GM19328 (cell line): Measurements from ENCODE around the gene ARSJ.
"Not testable (repeated sequence)": the region's sequence is repeated elsewhere in the genome, so short reads cannot be mapped to it uniquely, and the experiment has no call there.

Experiments used
- ATAC-seq: cut with Tn5 transposase; IDR thresholded peaks from one replicate; pipeline ENCODE4 v1.9.1; 2021; ENCODE audit warnings: mild to moderate bottlenecking, moderate library complexity; ENCODE audit not compliant: unreplicated experiment

The ARSJ gene

GRCh38 chr4:113979148-113979904, at the start of gene ARSJ:
TSS of gene ARSJ (minus strand) at chr4:113979647. CDS start at chr4:113978834, 813 bp downstream.
- no peak for ATAC-seq

- ATAC-seq: no peak
Measured at GRCh38 chr4:114028071-114028470, 48.6 kb upstream of the ARSJ start.

- no peak for ATAC-seq
Measured at GRCh38 chr4:114027596-114027995, 48.1 kb upstream of the ARSJ start.

- no peak for ATAC-seq
Measured at GRCh38 chr4:114026447-114026846, 47.0 kb upstream of the ARSJ start.

GRCh38 chr4:114025176-114025777, 45.8 kb upstream of the ARSJ start:
- peak; percentile 83 for ATAC-seq

- ATAC-seq: no peak
Measured at GRCh38 chr4:114021451-114021850, 42.0 kb upstream of the ARSJ start.

- ATAC-seq: no peak
Measured at GRCh38 chr4:114019969-114020358, 40.5 kb upstream of the ARSJ start.

- ATAC-seq: no peak
Measured at GRCh38 chr4:114019276-114019968, 40.0 kb upstream of the ARSJ start.

- ATAC-seq: no peak
Measured at GRCh38 chr4:114017120-114017917, 37.9 kb upstream of the ARSJ start.

- no peak for ATAC-seq
Measured at GRCh38 chr4:114015444-114015899, 36.0 kb upstream of the ARSJ start.

- ATAC-seq: not testable (repeated sequence)
Measured at GRCh38 chr4:114013201-114013600, 33.8 kb upstream of the ARSJ start.

GRCh38 chr4:114012749-114013148, 33.3 kb upstream of the ARSJ start:
- ATAC-seq: no peak

- no peak for ATAC-seq
Measured at GRCh38 chr4:114005569-114006442, 26.4 kb upstream of the ARSJ start.

- not testable (repeated sequence) for ATAC-seq
Measured at GRCh38 chr4:114004483-114005226, 25.2 kb upstream of the ARSJ start.

- ATAC-seq: no peak
Measured at GRCh38 chr4:113998531-113998930, 19.1 kb upstream of the ARSJ start.

- ATAC-seq: no peak
Measured at GRCh38 chr4:113998079-113998478, 18.6 kb upstream of the ARSJ start.

- no peak for ATAC-seq
Measured at GRCh38 chr4:113997206-113997605, 17.8 kb upstream of the ARSJ start.

- ATAC-seq: no peak
Measured at GRCh38 chr4:113996599-113997177, 17.2 kb upstream of the ARSJ start.

- no peak for ATAC-seq
Measured at GRCh38 chr4:113993887-113994286, 14.4 kb upstream of the ARSJ start.
